Measurements from ENCODE around the gene SHC2.

DNA sequence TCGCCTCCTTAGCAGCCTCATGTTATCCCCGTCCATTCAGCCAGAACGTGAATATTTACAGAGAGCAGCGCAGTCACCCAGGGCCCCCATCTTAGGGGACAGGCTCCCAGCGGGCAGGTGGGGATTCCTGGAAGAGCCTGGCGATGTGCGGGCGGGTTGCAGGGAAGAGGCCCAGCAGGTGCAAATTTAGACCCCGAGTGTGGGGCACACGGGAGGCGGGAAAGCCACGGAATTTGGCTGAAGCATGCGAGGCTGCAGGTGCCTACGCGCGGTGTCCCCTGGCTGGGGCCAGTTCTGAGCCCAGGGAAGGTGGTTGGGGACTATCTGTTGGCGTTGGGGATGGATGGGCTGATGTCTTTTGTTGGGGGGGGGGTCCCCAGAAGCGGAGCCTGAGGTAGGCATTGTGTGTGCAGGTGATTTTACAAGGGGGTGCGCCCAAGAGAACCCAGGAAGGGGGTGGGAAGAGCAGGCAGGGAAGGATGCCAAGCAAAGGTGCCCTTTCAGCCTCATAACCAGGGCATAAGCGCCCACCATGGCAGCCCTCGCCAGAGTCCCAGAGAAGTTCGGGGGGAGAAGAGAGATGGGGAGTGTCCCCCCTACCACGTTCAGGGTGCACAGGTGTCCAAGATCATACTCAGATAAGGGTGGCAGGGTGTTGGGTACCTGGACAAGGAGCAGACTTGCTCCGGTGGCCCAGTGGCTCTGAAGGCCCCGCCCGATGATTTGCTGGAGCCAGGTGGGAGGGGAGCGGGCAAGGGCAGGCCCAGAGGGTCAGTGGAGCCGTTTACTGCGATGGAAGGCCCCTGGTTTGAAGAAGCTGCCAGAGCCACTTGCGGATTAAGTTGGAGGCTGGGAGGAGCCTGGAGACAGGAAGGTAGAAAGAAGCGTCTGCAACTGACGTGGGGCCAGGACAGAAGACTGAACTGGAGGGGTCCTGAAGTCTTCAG lies 47.6 kb upstream of the SHC2 start:
- TF ChIP-seq CTCF (conservative IDR thresholded peaks at IDR 0.05; ENCODE audit: low read depth, low read length) (no peak), EZH2 (IDR thresholded peaks at IDR 0.05; ENCODE audit: low read length, unreplicated experiment) (no peak)

All from PC-3 (cell line).